Lower leg skin (tissue), 3 donors: ENCODE results near the gene DLG2.

Experiments used
- CTCF ChIP-seq, 3 donors: fragments of 450-650 bp; IDR thresholded peaks; one replicate each; pipeline ENCODE4 v1.5.1; 2016; ENCODE audit warnings: antibody characterized with exemption in 3 of 3, mild to moderate bottlenecking in 3 of 3, moderate library complexity in 2 of 3
- POLR2A ChIP-seq, 2 donors: fragments of 450-650 bp; IDR thresholded peaks; one replicate each; pipeline ENCODE4 v1.6.1; 2016 to 2017; ENCODE audit warnings: antibody characterized with exemption in 2 of 2, mild to moderate bottlenecking in 1 of 2, moderate library complexity in 1 of 2

- TF ChIP-seq CTCF (IDR thresholded peaks at IDR 0.05) (no peak), POLR2A (IDR thresholded peaks at IDR 0.05) (no peak)
These were observed 1604.9 kb downstream of the DLG2 start for GRCh38 chr11:84022201-84022600.
